HG03108 (cell line): Measurements from ENCODE around the gene ICAM5.
"Not testable (repeated sequence)": the region's sequence is repeated elsewhere in the genome, so short reads cannot be mapped to it uniquely, and the experiment has no call there.

Experiments
- ATAC-seq: cut with Tn5 transposase; IDR thresholded peaks from one replicate; pipeline ENCODE4 v1.9.1; 2021; ENCODE audit warnings: moderate library complexity; ENCODE audit not compliant: unreplicated experiment

ICAM5 gene

GRCh38 chr19:10318807-10319682 is 29.3 kb downstream of the ICAM5 start:
- no peak for ATAC-seq

GRCh38 chr19:10320602-10321416 is 31.1 kb downstream of the ICAM5 start:
- no peak for ATAC-seq

GRCh38 chr19:10321417-10321797 is 31.7 kb downstream of the ICAM5 start:
- no peak for ATAC-seq

GRCh38 chr19:10321874-10322835 is 32.4 kb downstream of the ICAM5 start:
- ATAC-seq = no peak

GRCh38 chr19:10325732-10326131 is 36.0 kb downstream of the ICAM5 start:
- no peak for ATAC-seq

- no peak for ATAC-seq
Observed at GRCh38 chr19:10327793-10328192, 38.0 kb downstream of the ICAM5 start.

- no peak for ATAC-seq
Observed at GRCh38 chr19:10328558-10329429, 39.0 kb downstream of the ICAM5 start.

GRCh38 chr19:10329555-10329954 is 39.8 kb downstream of the ICAM5 start:
- no peak for ATAC-seq

- ATAC-seq = no peak
Observed at GRCh38 chr19:10332158-10332964, 42.6 kb downstream of the ICAM5 start.

- peak; percentile 81 for ATAC-seq
Observed at GRCh38 chr19:10332965-10333757, 43.4 kb downstream of the ICAM5 start, which contains the start of gene RAVER1. Gene RAVER1 (minus strand): TSS chr19:10333529. CDS start chr19:10333507, 22 bp downstream.

- no peak for ATAC-seq
Observed at GRCh38 chr19:10333758-10334587, 44.2 kb downstream of the ICAM5 start.

GRCh38 chr19:10334588-10335351 is 45.0 kb downstream of the ICAM5 start:
- no peak for ATAC-seq

- ATAC-seq = no peak
Observed at GRCh38 chr19:10335352-10335985, 45.7 kb downstream of the ICAM5 start.

GRCh38 chr19:10336725-10337124 is 47.0 kb downstream of the ICAM5 start:
- not testable (repeated sequence) for ATAC-seq

GRCh38 chr19:10338940-10339339 is 49.2 kb downstream of the ICAM5 start:
- ATAC-seq = no peak

GRCh38 chr19:10339380-10339960 is 49.7 kb downstream of the ICAM5 start, which contains the start of gene ICAM3:
Gene ICAM3 (minus strand): TSS chr19:10339624. CDS start chr19:10339614, 10 bp downstream.
- peak; percentile 86 for ATAC-seq
